Keratinocyte (primary cell): Measurements from ENCODE around the gene ATP11A.

Experiments used
- EZH2 ChIP-seq: IDR thresholded peaks from one replicate; pipeline ENCODE4 v1.6.1; 2012; ENCODE audit warnings: inconsistent platforms, mild to moderate bottlenecking, low read length, moderate library complexity
- TF ChIP-seq, protein P1 (sequence below), 3 experiments: IDR thresholded peaks in 1 of 3; conservative IDR thresholded peaks in 1 of 3; optimal IDR thresholded peaks in 1 of 3; 2 replicates in 2 of 3; 3 replicates in 1 of 3; pipeline versions ENCODE3 to v1.5.1; 2011; ENCODE audit warnings: low read length in 3 of 3, mild to moderate bottlenecking in 3 of 3, moderate library complexity in 2 of 3, control low read depth in 1 of 3, inconsistent platforms in 1 of 3; ENCODE audit not compliant: insufficient read depth in 2 of 3; ENCODE audit errors: extremely low read depth in 1 of 3

- TF ChIP-seq, protein P1, sequence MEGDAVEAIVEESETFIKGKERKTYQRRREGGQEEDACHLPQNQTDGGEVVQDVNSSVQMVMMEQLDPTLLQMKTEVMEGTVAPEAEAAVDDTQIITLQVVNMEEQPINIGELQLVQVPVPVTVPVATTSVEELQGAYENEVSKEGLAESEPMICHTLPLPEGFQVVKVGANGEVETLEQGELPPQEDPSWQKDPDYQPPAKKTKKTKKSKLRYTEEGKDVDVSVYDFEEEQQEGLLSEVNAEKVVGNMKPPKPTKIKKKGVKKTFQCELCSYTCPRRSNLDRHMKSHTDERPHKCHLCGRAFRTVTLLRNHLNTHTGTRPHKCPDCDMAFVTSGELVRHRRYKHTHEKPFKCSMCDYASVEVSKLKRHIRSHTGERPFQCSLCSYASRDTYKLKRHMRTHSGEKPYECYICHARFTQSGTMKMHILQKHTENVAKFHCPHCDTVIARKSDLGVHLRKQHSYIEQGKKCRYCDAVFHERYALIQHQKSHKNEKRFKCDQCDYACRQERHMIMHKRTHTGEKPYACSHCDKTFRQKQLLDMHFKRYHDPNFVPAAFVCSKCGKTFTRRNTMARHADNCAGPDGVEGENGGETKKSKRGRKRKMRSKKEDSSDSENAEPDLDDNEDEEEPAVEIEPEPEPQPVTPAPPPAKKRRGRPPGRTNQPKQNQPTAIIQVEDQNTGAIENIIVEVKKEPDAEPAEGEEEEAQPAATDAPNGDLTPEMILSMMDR (optimal IDR thresholded peaks at IDR 0.05 in 1 of 3, IDR thresholded peaks at IDR 0.05 in 1 of 3, conservative IDR thresholded peaks at IDR 0.05 in 1 of 3; ENCODE audit: extremely low read depth in 1 of 3, insufficient read depth in 2 of 3, low read length in 3 of 3) = no peak
- no peak for TF ChIP-seq EZH2
Measured at GRCh38 chr13:112651750-112652511, 37.9 kb upstream of the ATP11A start.
